Karpas-422 (cell line): ENCODE measurements around the gene TACR2. TPM values are rescaled to one million over a fixed set of nuclear protein-coding genes. Genes with fewer than 3 reads are reported as not detected.

Source experiments
- DNase-seq: peaks from one replicate; pipeline ENCODE4 v3.0.0-alpha.2; 2015
- H2AFZ ChIP-seq: fragments of 200-600 bp; sonication (generic); 2 replicates; pipeline ENCODE4 v1.6.1; 2014; ENCODE audit warnings: antibody characterized with exemption, low read length, mixed read lengths
- H3K27ac ChIP-seq: fragments of 200-600 bp; sonication (generic); 2 replicates; pipeline ENCODE4 v1.5.1; 2014; ENCODE audit warnings: mild to moderate bottlenecking, low read length, moderate library complexity
- H3K27me3 ChIP-seq: fragments of 200-600 bp; sonication (generic); 2 replicates; pipeline ENCODE4 v1.6.1; 2014; ENCODE audit warnings: low read length, mixed read lengths
- H3K36me3 ChIP-seq: fragments of 200-600 bp; sonication (generic); 2 replicates; pipeline ENCODE4 v1.6.1; 2014; ENCODE audit warnings: low read length, mixed read lengths; ENCODE audit not compliant: insufficient read depth
- H3K4me1 ChIP-seq: fragments of 200-600 bp; sonication (generic); 2 replicates; pipeline ENCODE4 v1.6.1; 2014; ENCODE audit warnings: mild to moderate bottlenecking, low read length, mixed read lengths
- H3K4me2 ChIP-seq: fragments of 200-600 bp; sonication (generic); 2 replicates; pipeline ENCODE4 v1.6.1; 2014; ENCODE audit warnings: low read length, low read depth, mild to moderate bottlenecking; ENCODE audit not compliant: poor library complexity, severe bottlenecking
- H3K4me3 ChIP-seq: fragments of 200-600 bp; sonication (generic); 2 replicates; pipeline ENCODE4 v1.5.1; 2014; ENCODE audit warnings: mild to moderate bottlenecking, antibody characterized with exemption, low read length, mixed read lengths
- H3K79me2 ChIP-seq: fragments of 200-600 bp; sonication (generic); 2 replicates; pipeline ENCODE4 v1.6.1; 2014; ENCODE audit warnings: mild to moderate bottlenecking, low read length, mixed read lengths
- H3K9ac ChIP-seq: fragments of 200-600 bp; sonication (generic); 2 replicates; pipeline ENCODE4 v1.6.0; 2014; ENCODE audit warnings: low read length
- H3K9me2 ChIP-seq: fragments of 200-600 bp; sonication (generic), shearing (Covaris generic); replicated peaks from 2 replicates; pipeline ENCODE4 v1.6.0; 2014; ENCODE audit warnings: mild to moderate bottlenecking, low read length, moderate library complexity; ENCODE audit not compliant: insufficient read depth
- H3K9me3 ChIP-seq: fragments of 300-700, 200-600 bp; sonication (generic); 2 replicates; pipeline ENCODE4 v1.6.1; 2014; ENCODE audit warnings: low read length, mixed read lengths
- H4K20me1 ChIP-seq: fragments of 200-600 bp; sonication (generic); 2 replicates; pipeline ENCODE4 v1.6.1; 2014; ENCODE audit warnings: mild to moderate bottlenecking, antibody characterized with exemption, low read length, low read depth; ENCODE audit not compliant: insufficient read depth
- total RNA-seq: library from RNA; depleted of rRNA; stranded (reverse); fragments of >200 nt; shearing (Covaris generic); gene quantifications from 2 replicates; pipeline ENCODE4 v1.2.3, GENCODE V29; 2014; ENCODE audit warnings: low replicate concordance

TACR2 gene
- total RNA-seq, 1 experiment from 2014 or later: not detected

GRCh38 chr10:69428165-69428564 is 11.4 kb upstream of the TACR2 start:
- Histone ChIP-seq H3K9ac (no peak overlapping the region), H3K4me1 (peaks cover 13% of the 10 kb centered on the region), H2AFZ (no peak overlapping the region), H3K4me3 (no peak overlapping the region), H3K79me2 (no peaks in the 10 kb centered on the region), H3K9me2 (no peaks in the 10 kb centered on the region), H3K27ac (no peak overlapping the region), H3K27me3 (no peaks in the 10 kb centered on the region), H4K20me1 (no peaks in the 10 kb centered on the region), H3K36me3 (no peaks in the 10 kb centered on the region), H3K9me3 (no peaks in the 10 kb centered on the region), H3K4me2 (no peak overlapping the region)
- DNase-seq: no peak

- Histone ChIP-seq H3K9me2 (no peaks in the 10 kb centered on the region), H3K27ac (no peak overlapping the region), H3K36me3 (no peaks in the 10 kb centered on the region), H3K27me3 (no peaks in the 10 kb centered on the region), H3K4me1 (peaks cover 13% of the 10 kb centered on the region), H3K9ac (no peak overlapping the region), H3K9me3 (no peaks in the 10 kb centered on the region), H3K4me2 (no peak overlapping the region), H3K4me3 (no peak overlapping the region), H2AFZ (no peak overlapping the region), H3K79me2 (no peaks in the 10 kb centered on the region), H4K20me1 (no peaks in the 10 kb centered on the region)
- no peak for DNase-seq
These were observed 9.6 kb upstream of the TACR2 start for GRCh38 chr10:69426376-69426727.

GRCh38 chr10:69425511-69426298 is 9.0 kb upstream of the TACR2 start:
- H2AFZ ChIP-seq: peak overlapping the region; percentile 44; the same call in 1 of the 2 replicates
- peak; percentile 52 for DNase-seq
- no peak overlapping the region for H3K27ac ChIP-seq
- H3K36me3 ChIP-seq: no peaks in the 10 kb centered on the region
- no peaks in the 10 kb centered on the region for H3K27me3 ChIP-seq
- H4K20me1 ChIP-seq: no peaks in the 10 kb centered on the region
- H3K79me2 ChIP-seq: no peaks in the 10 kb centered on the region
- H3K9ac ChIP-seq: no peak overlapping the region
- no peaks in the 10 kb centered on the region for H3K9me3 ChIP-seq
- no peaks in the 10 kb centered on the region for H3K9me2 ChIP-seq
- H3K4me3 ChIP-seq: no peak overlapping the region
- peaks cover 13% of the 10 kb centered on the region for H3K4me1 ChIP-seq
- H3K4me2 ChIP-seq: no peak overlapping the region

- Histone ChIP-seq H3K27ac (no peak overlapping the region), H3K79me2 (no peaks in the 10 kb centered on the region), H3K4me1 (peaks cover 13% of the 10 kb centered on the region)
These were observed 8.3 kb upstream of the TACR2 start for GRCh38 chr10:69425041-69425440.

GRCh38 chr10:69422676-69423075 is 6.0 kb upstream of the TACR2 start:
- no peaks in the 10 kb centered on the region for H3K27me3 ChIP-seq
- no peaks in the 10 kb centered on the region for H3K9me3 ChIP-seq
- H3K4me2 ChIP-seq: no peak overlapping the region
- no peaks in the 10 kb centered on the region for H4K20me1 ChIP-seq
- no peak overlapping the region for H3K27ac ChIP-seq
- DNase-seq: no peak
- no peaks in the 10 kb centered on the region for H3K36me3 ChIP-seq
- H3K9ac ChIP-seq: no peak overlapping the region
- no peak overlapping the region for H2AFZ ChIP-seq
- no peak overlapping the region for H3K4me3 ChIP-seq
- H3K9me2 ChIP-seq: no peaks in the 10 kb centered on the region
- no peaks in the 10 kb centered on the region for H3K79me2 ChIP-seq
- H3K4me1 ChIP-seq: peaks cover 13% of the 10 kb centered on the region

More at GRCh38 chr10:69425041-69425440, 8.3 kb upstream of the TACR2 start:
- Histone ChIP-seq H3K9me3 (no peaks in the 10 kb centered on the region), H4K20me1 (no peaks in the 10 kb centered on the region), H3K9ac (no peak overlapping the region), H3K9me2 (no peaks in the 10 kb centered on the region), H3K4me2 (no peak overlapping the region), H2AFZ (no peak overlapping the region), H3K4me3 (no peak overlapping the region), H3K36me3 (no peaks in the 10 kb centered on the region), H3K27me3 (no peaks in the 10 kb centered on the region)
- DNase-seq: no peak

- Histone ChIP-seq H3K4me3 (no peak overlapping the region), H3K79me2 (no peaks in the 10 kb centered on the region), H3K4me1 (peaks cover 13% of the 10 kb centered on the region), H3K9me2 (no peaks in the 10 kb centered on the region), H4K20me1 (no peaks in the 10 kb centered on the region), H3K9me3 (no peaks in the 10 kb centered on the region), H3K27ac (no peak overlapping the region), H2AFZ (no peak overlapping the region), H3K4me2 (no peak overlapping the region), H3K36me3 (no peaks in the 10 kb centered on the region), H3K27me3 (no peaks in the 10 kb centered on the region), H3K9ac (no peak overlapping the region)
- DNase-seq: no peak
These were observed 5.0 kb upstream of the TACR2 start for GRCh38 chr10:69421611-69422308.

GRCh38 chr10:69419744-69420126 is 3.0 kb upstream of the TACR2 start:
- Histone ChIP-seq H3K79me2 (no peaks in the 10 kb centered on the region), H3K36me3 (no peaks in the 10 kb centered on the region), H3K27ac (no peak overlapping the region), H3K4me1 (peaks cover 5% of the 10 kb centered on the region), H4K20me1 (no peaks in the 10 kb centered on the region), H3K9me2 (no peaks in the 10 kb centered on the region), H3K27me3 (no peaks in the 10 kb centered on the region), H3K9ac (no peak overlapping the region), H3K4me3 (no peak overlapping the region), H3K9me3 (no peaks in the 10 kb centered on the region), H3K4me2 (no peak overlapping the region), H2AFZ (no peak overlapping the region)
- DNase-seq: no peak

- Histone ChIP-seq H3K4me1 (peaks cover 5% of the 10 kb centered on the region), H4K20me1 (no peaks in the 10 kb centered on the region), H3K9ac (no peak overlapping the region), H3K9me2 (no peaks in the 10 kb centered on the region), H2AFZ (no peak overlapping the region), H3K4me2 (no peak overlapping the region), H3K4me3 (no peak overlapping the region), H3K9me3 (no peaks in the 10 kb centered on the region), H3K36me3 (no peaks in the 10 kb centered on the region), H3K27me3 (no peaks in the 10 kb centered on the region), H3K79me2 (no peaks in the 10 kb centered on the region), H3K27ac (no peak overlapping the region)
- no peak for DNase-seq
These were observed 2.5 kb upstream of the TACR2 start for GRCh38 chr10:69419096-69419743.
